Measurements from ENCODE around the gene MMAA.

The MMAA gene

GRCh38 chr4:145709336-145709735 is 90.2 kb downstream of the MMAA start:
- no peak for DNase-seq (ENCODE audit: low read depth in 2 of 2)
- no peak for TF ChIP-seq CTCF (IDR thresholded peaks at IDR 0.05; ENCODE audit: low read depth, low read length)
- no peak overlapping the region for H3K4me3 ChIP-seq (replicated peaks in 1 of 2; ENCODE audit: low read depth in 2 of 2, low read length in 2 of 2)

Measured in cardiac fibroblast (primary cell).